HepG2 (cell line): ENCODE results near the gene LSMEM2. TPM values are rescaled to one million over a fixed set of nuclear protein-coding genes. Genes with fewer than 3 reads are reported as not detected.

Experiments
- ATF2 ChIP-seq: sonication (generic); formaldehyde crosslinking; IDR thresholded peaks from 2 replicates; pipeline ENCODE4 v1.4.0; 2020; ENCODE audit warnings: missing genetic modification reagents
- CREM ChIP-seq, 2 experiments: sonication (generic) in 1 of 2; formaldehyde crosslinking in 1 of 2; IDR thresholded peaks; 2 replicates each; pipeline versions ENCODE4 v1.4.0 to v1.6.1; 2016 to 2020; ENCODE audit warnings: antibody characterized with exemption in 1 of 2, mild to moderate bottlenecking in 1 of 2, missing genetic modification reagents in 1 of 2
- PAXIP1 ChIP-seq: sonication (generic); formaldehyde crosslinking; conservative IDR thresholded peaks from 2 replicates; pipeline ENCODE4 v1.4.0; 2020; ENCODE audit warnings: mild to moderate bottlenecking, missing genetic modification reagents, moderate library complexity
- SIX4 ChIP-seq: sonication (generic); formaldehyde crosslinking; IDR thresholded peaks from 2 replicates; pipeline ENCODE4 v1.4.0; 2020; ENCODE audit warnings: missing genetic modification reagents
- SSRP1 ChIP-seq: IDR thresholded peaks from 2 replicates; pipeline ENCODE4 v1.6.1; 2016; ENCODE audit warnings: control low read depth
- THRA ChIP-seq: sonication (generic); formaldehyde crosslinking; IDR thresholded peaks from 2 replicates; pipeline ENCODE4 v1.4.0; 2020; ENCODE audit warnings: missing genetic modification reagents, borderline replicate concordance
- ZNF274 ChIP-seq: sonication (generic); formaldehyde crosslinking; IDR thresholded peaks from 2 replicates; pipeline ENCODE4 v1.5.1; 2020; ENCODE audit warnings: mild to moderate bottlenecking, missing genetic modification reagents
- ZNF672 ChIP-seq: sonication (generic); formaldehyde crosslinking; IDR thresholded peaks from 2 replicates; pipeline ENCODE4 v1.8.1; 2022; ENCODE audit warnings: missing genetic modification reagents
- ZNF746 ChIP-seq: sonication (generic); formaldehyde crosslinking; IDR thresholded peaks from 2 replicates; pipeline ENCODE4 v1.8.0; 2022; ENCODE audit warnings: mild to moderate bottlenecking, missing genetic modification reagents
- polyA plus RNA-seq, 8 experiments: library from polyadenylated mRNA; depleted of rRNA in 3 of 8; stranded (reverse) in 7 of 8; unstranded in 1 of 8; fragments of >200 nt; fragmentation: Illumina TruSeq in 4 of 8; extraction: Trizol in 4 of 8; gene quantifications; 2 replicates each; pipeline versions ENCODE4 v1.2.1 to v1.2.3, GENCODE V29; 2011 to 2016; ENCODE audit warnings: low read depth in 4 of 8, missing spikeins in 1 of 8, mixed read lengths in 1 of 8; ENCODE audit not compliant: insufficient read depth in 1 of 8
- total RNA-seq, 5 experiments: library from RNA; depleted of rRNA; stranded (reverse); fragments of >200 nt; fragmentation: Illumina TruSeq; extraction: Trizol; gene quantifications; 2 replicates each; pipeline ENCODE4 v1.2.3, GENCODE V29; 2016; ENCODE audit warnings: low read depth in 1 of 5

Gene LSMEM2
- total and polyA plus RNA-seq, 2 of the 13 experiments (the other 11 are each of a cell fraction or from before 2014, with no cell fraction given) = 0.07 to 0.41 TPM

GRCh38 chr3:50271314-50271936 lies 7.5 kb upstream of the LSMEM2 start (continued):
- TF ChIP-seq PAXIP1 (peak; percentile 65), THRA (CRISPR knock-in tag) (peak; percentile 90), ZNF274 (CRISPR knock-in tag) (peak; percentile 39; the same call in 1 of the 2 replicates), SIX4 (CRISPR knock-in tag) (peak; percentile 59; the same call in 1 of the 2 replicates), ATF2 (CRISPR knock-in tag) (peak; percentile 71; the same call in 1 of the 2 replicates), ZNF746 (CRISPR knock-in tag) (peak; percentile 57; the same call in 1 of the 2 replicates), ZNF672 (CRISPR knock-in tag) (no peak), SSRP1 (CRISPR knock-in tag) (peak; percentile 86; the same call in 1 of the 2 replicates), CREM (IDR thresholded peaks at IDR 0.05) (peak; percentile 70; the same call in 1 of the 2 replicates), CREM (CRISPR knock-in tag; IDR thresholded peaks at IDR 0.05) (no peak)
